Coronary artery (tissue), 2 donors: ENCODE measurements around the gene ADAMTS2.
A peak's percentile ranks its signal among the peaks of the same experiment; 100 is the strongest.

Experiments
- DNase-seq: peaks from one replicate; pipeline ENCODE4 v3.0.0-alpha.2; 2017; ENCODE audit warnings: low spot score
- H3K27ac ChIP-seq, 2 donors: fragments of 200-600 bp; sonication (generic); one replicate each; pipeline ENCODE4 v1.5.1; 2016 to 2019
- H3K4me3 ChIP-seq: fragments of 200-600 bp; sonication (generic); 2 replicates; pipeline ENCODE4 v1.5.1; 2016; ENCODE audit warnings: mild to moderate bottlenecking, moderate library complexity
- CTCF ChIP-seq: fragments of 200-600 bp; sonication (generic); IDR thresholded peaks from one replicate; pipeline ENCODE4 v1.5.1; 2019; ENCODE audit warnings: antibody characterized with exemption

The ADAMTS2 gene

GRCh38 chr5:179244044-179244443 lies 101.2 kb downstream of the ADAMTS2 start:
- no peak overlapping the region for H3K27ac ChIP-seq
- no peak overlapping the region for H3K4me3 ChIP-seq
- DNase-seq: no peak
- no peak for TF ChIP-seq CTCF

DNA sequence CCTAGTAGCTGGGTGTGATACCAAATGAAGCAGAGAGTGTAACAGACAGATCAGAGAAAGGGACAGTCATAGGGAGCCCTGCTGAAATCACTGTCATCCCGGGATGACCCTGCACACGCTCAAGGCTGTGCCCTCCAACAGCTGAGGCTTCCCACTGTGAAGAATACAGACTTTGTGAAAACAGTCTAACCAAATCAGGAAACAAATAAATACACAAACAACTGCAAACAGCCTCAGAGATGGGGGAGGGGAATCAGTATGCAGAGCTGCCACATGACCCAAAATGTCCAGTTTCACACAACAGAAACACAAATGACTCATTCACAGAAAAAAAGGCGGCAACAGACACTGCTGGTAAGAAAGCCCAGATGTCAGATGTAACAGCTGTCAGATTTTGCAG lies 101.9 kb downstream of the ADAMTS2 start:
- Histone ChIP-seq H3K27ac (no peak overlapping the region), H3K4me3 (no peak overlapping the region)
- TF ChIP-seq CTCF: no peak
- DNase-seq: no peak

GRCh38 chr5:179242676-179243075 lies 102.6 kb downstream of the ADAMTS2 start:
- peak; percentile 52 for DNase-seq
- no peak for TF ChIP-seq CTCF
- Histone ChIP-seq H3K27ac (no peak overlapping the region), H3K4me3 (no peak overlapping the region)

GRCh38 chr5:179241764-179242370 lies 103.4 kb downstream of the ADAMTS2 start:
- no peak for DNase-seq
- Histone ChIP-seq H3K27ac (peak overlapping the region in 1 of 2 donors; percentile 49), H3K4me3 (no peak overlapping the region)
- TF ChIP-seq CTCF: no peak

GRCh38 chr5:179241175-179241574 lies 104.1 kb downstream of the ADAMTS2 start:
- peak overlapping the region in 1 of 2 donors; percentile 31 for H3K27ac ChIP-seq
- no peak for TF ChIP-seq CTCF

DNA sequence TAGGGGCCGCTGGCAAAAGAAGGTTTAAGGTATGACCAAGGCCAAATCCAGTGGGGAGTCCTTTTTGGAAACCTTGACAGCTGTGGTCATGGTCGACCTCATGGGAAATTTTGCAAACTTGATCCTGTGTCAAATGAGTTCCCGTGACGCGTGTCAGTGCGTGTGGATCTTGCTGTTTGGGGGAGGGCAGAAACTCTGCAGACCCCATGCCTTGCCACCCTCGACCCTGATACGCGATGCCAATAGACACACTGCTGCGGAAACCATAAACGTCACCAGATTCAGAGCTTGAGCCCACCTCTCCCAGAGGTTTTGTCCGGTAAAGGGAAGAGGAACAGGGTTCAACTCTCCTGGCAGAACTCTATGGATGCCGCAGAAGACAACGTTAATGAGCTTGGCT lies 104.7 kb downstream of the ADAMTS2 start:
- no peak for TF ChIP-seq CTCF
- no peak overlapping the region for H3K27ac ChIP-seq

More at GRCh38 chr5:179241175-179241574, 104.1 kb downstream of the ADAMTS2 start:
- DNase-seq: no peak
- H3K4me3 ChIP-seq: no peak overlapping the region

More for the DNA sequence above, 104.7 kb downstream of the ADAMTS2 start:
- H3K4me3 ChIP-seq: no peak overlapping the region
- no peak for DNase-seq
